ENCODE results near the gene ANKRD60.
A peak's percentile ranks its signal among the peaks of the same experiment; 100 is the strongest.

The ANKRD60 gene

DNA sequence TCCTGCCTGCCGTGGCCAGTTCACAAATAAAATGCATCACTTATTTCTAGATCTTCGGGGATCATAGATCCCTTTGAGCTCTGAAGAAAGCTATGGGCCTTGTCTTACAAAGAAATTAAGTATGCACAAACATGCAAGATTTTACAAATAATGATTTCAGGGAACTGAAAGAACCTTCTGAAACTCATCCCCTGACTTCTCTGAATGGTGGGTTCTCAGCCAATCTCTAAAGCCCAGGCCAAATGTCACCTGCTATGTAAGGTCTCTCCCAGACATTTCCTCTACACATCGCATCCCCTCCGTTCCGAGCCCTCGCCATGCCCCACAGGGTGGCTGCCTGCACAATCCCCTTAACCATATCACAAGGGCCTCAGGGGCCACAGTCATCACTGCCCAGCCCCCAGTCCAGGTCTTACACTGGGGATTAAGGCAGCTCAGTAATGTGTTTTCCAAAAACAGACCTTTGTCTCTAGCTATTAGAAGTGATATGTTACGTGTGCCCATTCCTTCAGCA lies 16.1 kb upstream of the ANKRD60 start:
- no peak for DNase-seq

- DNase-seq: no peak
These were observed 15.4 kb upstream of the ANKRD60 start for GRCh38 chr20:58243653-58244410.

GRCh38 chr20:58242824-58243223 lies 14.4 kb upstream of the ANKRD60 start:
- no peak for DNase-seq

- DNase-seq: no peak
These were observed 13.5 kb upstream of the ANKRD60 start for GRCh38 chr20:58241766-58242465.

DNA sequence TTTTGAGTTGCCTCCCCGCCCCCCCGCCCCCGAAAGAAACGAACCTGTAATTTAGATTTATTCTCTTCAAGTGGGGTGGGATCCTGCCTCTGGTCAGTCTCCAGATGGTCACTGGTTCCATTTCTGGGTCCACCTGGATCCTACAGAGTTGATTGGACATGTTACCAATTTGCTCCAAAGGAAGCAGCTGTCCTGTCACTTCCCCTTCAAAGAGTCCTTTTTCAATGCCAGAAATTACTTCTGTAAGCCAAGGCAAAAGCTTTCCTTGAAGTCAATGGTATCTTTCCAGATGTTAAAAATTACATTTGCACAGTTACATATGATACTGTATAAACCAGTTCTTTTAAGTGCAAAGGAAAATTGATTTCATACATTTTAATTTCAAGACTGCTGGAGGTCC lies 12.0 kb upstream of the ANKRD60 start:
- DNase-seq: no peak

DNA sequence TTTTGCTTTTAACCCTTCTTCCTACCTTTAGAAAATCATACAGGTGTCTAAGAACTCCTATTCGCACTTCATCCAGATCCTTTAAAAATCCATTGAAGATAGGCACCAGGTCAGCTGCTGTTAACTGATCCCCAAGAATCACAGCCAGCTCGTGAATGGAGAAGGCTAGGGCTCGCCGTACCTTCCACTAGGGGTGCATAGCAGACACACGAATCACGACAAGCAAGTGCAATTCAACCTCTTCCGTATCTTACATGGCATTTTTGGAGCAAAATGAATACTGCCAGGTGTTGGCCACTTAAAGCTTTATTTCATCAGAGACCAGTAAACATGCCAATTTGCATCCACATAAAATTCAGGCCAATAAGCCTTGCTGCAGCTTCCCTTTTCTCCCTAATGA lies 10.8 kb upstream of the ANKRD60 start:
- no peak for DNase-seq

DNA sequence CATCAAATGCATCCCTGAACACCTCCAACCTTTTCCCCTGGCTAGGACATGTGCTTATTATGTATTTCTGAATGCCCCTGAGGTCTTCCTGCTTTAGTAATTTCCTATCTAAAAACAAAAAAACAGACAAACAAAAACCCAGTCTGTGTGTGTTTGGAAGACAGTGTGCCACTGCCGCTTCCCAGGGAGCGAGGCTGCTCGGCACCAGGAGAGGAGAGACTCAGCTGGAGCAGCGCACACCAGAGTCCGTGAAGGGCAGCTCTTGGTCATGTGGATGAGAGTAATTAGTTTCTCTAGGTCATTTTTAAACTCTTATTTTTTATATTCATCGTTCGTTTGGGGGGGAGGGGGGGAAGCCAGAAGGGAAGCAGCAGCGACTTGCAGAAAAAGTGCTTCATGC lies 10.0 kb upstream of the ANKRD60 start:
- DNase-seq: no peak

DNA sequence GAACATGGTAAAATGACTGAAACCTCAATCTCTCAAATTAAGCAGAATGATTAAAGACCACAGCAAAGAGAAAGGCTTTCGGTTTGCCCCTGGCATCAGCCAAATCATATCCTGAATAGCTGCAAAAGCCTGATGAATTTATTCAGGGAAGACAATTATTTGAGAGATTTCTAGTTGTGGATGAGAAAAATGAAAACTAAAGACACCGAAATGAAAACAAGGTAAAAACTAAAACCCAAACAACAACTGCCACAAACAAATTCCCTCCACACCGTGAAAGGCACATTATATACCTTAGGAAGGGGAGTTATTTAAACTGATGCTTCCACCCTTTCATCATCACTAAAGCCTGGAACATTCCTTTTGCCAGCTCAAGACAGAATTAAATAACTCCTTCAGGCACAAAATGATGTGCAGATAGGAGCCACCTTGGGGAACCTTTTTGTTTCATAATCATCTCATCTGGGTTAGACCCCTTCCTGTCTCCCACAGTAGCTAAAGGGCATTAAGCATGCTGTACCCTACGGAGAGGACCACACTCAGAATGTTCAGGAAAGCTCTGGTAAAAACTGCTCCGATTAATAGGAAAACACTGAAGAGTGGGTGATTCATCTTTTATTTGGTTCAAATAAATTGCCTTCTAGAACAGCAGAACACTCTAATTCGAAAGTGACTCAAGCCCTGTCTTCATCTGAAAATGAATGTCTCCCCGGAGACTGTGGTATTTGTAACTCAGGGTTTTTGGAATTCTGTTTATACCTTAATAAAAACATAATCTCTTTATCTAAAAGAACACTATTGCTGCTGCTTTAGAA lies 9.1 kb upstream of the ANKRD60 start:
- no peak for DNase-seq

DNA sequence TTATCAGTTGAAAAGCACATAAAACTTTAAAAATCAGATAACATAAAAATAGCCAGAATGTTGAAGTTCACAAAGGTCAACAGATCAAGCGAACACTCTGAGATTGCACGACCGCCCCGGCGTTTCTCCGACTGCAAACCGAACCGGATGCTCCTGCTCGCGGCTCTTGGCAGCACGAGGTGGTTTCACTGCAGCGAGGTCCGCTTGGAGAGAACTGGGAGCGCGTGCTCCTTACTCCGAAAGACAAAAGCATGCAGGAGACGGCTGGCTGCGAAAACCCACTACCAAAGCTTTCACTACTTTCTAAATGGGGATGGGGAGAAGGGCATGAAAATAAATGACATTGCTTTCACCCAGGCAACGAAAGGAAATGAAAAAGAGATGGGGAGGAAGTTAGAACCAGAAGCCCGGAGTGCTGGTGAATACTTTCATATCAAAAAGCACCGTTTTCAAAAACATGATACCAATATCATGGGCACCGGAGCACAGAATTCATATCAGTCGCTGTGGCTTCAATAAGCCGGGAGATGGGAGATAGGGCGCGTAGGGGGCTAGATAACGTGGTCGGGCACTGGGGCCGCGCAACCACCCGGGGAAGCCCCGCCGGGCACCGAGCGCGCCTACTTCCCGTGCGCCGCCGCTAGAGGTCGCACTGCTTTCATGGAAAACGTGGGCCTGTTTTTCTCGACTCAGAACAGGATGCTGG lies 8.3 kb upstream of the ANKRD60 start:
- peak; percentile 89 for DNase-seq

DNA sequence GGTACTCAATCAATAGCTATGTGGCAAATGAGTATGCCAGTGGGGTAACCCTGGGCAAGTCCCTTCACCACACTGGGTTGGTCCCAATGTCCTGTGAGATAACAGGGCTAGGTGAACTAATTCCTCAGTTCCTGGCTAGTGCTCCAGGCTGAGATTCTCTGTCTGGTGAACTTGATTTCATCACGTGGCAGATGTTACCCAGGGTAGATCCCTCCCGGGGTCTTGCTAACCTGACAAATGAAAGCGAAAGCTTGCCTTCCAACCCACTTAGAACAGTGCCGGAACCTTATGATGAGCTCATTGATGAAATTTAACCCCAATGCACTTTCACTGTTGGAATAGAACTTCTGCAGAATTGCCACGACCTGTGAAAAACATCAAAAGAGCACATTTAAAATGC lies 6.6 kb upstream of the ANKRD60 start:
- no peak for DNase-seq

GRCh38 chr20:58233881-58234528 lies 5.6 kb upstream of the ANKRD60 start:
- DNase-seq: peak; percentile 47

DNA sequence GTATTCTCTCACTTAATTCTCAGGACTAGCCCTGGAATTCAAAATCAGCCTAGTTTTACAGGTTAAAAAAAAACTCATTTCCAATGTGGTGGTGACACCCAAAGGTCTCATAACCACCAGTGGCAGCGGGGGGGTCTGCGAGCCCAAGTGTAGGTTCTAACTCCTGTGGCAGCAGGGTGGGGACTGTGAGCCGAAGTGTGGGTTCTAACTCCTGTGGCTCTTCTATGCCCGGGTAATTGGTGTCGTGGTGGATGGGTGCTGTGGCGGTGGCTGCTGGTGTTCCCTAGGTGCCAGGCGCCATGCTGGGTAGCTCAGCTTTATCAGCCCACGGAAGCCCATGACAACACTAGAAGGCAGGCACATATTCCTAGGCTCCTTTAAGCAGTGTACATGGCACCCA lies 4.9 kb upstream of the ANKRD60 start:
- no peak for DNase-seq

DNA sequence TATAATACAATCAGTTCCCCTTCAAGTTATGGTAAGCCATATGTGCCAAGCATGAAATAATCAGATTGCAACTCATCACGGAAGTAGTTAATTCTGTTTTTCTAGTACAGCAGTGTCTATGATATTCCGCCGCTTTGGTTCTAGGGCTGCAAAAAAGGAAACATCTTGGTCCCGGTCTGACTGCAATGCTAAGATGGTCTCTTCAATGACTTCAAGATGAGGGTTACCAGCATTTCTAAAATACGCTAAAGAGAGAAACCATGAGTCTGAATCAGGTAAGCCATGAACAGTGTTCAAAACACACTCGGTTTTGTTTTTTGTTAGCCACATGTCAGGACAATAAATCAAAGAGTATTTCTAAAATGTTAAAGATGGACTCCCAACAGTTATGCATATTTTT lies 3.2 kb upstream of the ANKRD60 start:
- DNase-seq: no peak

GRCh38 chr20:58229198-58229798 lies 845 bp upstream of the ANKRD60 start:
- DNase-seq: no peak

GRCh38 chr20:58228103-58228483 lies 360 bp downstream of the ANKRD60 start:
- DNase-seq: no peak

DNA sequence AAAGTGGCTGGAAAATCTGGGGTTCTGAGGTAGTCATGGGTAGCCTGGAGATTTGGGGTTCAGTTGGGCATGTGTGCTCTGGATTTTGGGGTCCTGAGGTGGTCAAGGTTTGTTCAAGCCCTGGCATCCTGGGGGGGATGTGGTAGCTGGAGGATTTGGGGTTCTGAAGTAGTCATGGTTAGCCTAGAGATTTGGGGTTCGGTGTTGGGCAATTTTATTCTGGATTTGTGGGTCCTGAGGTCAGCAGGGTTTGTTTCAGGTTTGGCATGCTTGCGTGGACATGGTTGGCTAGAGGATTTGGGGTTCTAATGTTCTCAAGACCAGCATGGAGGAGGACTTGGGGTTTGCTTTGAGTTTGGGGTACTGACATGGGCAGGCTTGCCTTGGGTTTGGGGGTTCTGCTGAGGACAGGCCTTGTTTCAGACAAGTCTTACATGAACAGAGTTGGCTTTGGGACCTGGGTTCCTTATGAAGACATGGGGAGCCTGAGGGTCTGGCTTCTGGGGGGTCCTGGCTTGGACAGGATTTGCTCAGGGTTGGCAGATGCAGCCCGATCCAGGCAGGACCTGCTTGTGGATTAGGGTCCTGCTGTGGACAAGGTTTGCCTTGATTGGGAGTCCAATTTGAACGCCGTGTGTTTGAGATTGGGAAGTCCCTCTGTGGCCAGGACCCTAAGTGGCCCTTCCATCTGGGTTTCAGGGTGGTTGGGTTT lies 906 bp downstream of the ANKRD60 start:
- DNase-seq: no peak

DNA sequence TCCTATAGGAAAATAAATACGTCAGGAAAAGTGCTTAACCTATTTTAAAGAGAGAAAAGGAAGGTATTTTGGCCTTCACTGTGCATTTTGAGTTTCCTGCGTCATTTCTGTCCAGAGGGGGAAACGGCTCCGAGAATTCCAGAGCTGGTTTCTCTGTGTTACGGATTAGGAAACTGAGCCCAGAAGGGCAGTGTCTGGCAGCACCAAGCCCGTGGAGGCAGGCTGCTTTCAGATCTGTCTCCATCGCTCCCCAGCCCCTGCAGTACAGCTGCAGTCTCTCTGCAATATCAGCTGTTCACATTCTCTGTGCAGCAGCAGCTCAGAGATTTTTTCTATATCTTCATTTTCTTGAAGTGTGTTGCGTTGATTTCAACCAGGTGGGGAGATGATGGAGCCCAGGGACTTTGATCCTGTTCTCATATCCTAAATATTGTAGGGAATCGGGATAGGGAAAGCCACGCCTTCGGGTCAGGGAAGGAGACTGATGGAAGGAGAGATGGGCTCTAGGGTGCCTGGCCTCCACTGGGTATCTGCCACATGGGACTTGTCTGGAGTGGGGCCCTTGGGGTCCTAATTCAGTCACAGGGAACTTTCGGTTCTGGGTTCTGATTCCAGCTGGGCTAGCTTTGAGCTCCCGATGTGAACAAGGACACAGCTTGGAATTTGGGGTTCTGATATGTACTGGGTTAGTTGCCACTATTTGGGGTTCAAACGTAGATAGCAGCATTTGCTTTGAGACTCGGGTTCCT lies 2.8 kb downstream of the ANKRD60 start:
- DNase-seq: no peak

DNA sequence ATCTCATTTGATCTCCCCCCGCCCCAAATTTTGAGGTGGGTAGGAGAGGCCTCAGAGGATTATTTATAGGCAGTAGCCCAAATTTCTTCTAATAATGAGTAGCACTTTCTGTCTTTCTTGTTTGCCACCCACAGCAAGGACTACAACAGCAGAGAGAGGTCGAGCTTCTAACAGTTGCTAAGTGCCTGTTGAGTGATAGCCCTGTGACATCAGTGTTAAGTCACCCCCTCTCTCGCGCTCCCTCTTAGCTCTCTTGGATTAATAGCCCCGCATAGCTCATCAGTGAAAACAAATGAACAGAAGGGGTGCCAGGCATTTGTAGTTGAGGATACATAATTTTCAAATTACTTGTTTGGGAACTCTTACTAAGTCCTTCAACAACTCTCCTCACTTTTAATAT lies 3.5 kb downstream of the ANKRD60 start:
- no peak for DNase-seq

DNA sequence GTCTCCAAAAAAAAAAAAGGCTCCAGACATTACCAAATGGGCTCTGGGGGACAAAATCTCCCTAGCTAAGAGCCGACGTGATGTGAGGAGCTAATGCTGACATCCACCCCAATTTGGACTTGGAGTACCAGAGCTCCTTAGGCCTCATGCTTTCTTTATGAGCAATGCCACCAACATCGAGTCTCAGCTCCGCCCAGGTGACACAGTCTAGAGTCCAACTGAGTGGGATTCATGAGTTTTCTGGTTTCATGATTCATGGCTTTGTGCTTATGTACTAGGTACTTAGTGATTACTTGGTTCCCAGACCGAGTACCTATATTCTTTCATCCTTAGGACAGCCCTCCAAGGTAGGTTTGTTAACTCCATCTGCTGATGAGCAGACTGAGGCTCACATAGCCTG lies 4.4 kb downstream of the ANKRD60 start:
- DNase-seq: peak; percentile 11

DNA sequence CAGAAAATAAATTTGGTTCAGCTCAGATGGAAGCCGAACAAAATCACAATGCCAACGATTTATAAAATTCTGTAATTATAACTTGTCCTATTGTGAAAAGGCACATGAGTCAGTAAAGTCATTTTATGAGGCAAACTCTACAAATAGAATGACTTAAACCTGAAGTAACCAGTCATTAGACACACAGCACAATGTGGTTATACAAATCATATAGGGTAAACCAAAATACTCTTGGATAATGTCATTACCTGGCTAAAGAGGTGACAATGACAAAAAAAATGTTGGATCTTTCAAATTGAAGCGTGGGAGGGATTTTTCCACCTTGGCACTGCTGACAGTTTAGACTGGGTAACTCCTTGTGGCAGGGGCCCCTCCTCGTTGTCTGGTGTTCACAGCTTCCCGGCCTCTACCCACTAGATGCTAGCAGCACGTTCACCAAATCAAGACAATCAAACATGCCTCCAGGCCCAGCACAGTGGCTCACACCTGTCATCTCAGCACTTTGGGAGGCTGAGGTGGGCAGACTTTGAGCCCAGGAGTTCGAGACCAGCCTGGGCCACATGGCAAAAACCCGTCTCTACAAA lies 5.0 kb downstream of the ANKRD60 start:
- DNase-seq: no peak
